Sigmoid colon (tissue), 7 donors: ENCODE results near the gene RPH3AL. TPM values are rescaled to one million over a fixed set of nuclear protein-coding genes. Genes with fewer than 3 reads are reported as not detected.

Source experiments
- DNase-seq: peaks from one replicate; pipeline ENCODE4 v3.0.0-alpha.2; 2019
- H3K27ac ChIP-seq, 4 donors: fragments of 200-600 bp; sonication (generic); one replicate each; pipeline ENCODE4 v1.5.1; 2016 to 2019; ENCODE audit warnings: mild to moderate bottlenecking in 1 of 4
- H3K27me3 ChIP-seq, 3 donors: fragments of 200-600 bp; sonication (generic); one replicate each; pipeline ENCODE4 v1.5.1; 2019; ENCODE audit warnings: mild to moderate bottlenecking in 1 of 3
- H3K36me3 ChIP-seq, 4 donors: fragments of 200-600 bp; sonication (generic); one replicate each; pipeline ENCODE4 v1.5.1; 2016 to 2019
- H3K4me1 ChIP-seq, 4 donors: fragments of 200-600 bp; sonication (generic); one replicate each; pipeline ENCODE4 v1.5.1; 2017 to 2019
- H3K4me3 ChIP-seq, 4 donors: fragments of 200-600 bp; sonication (generic); one replicate each; pipeline ENCODE4 v1.5.1; 2017 to 2019; ENCODE audit warnings: mild to moderate bottlenecking in 2 of 4, moderate library complexity in 1 of 4
- H3K9me3 ChIP-seq, 4 donors: fragments of 200-600 bp in 3 of 4; sonication (generic) in 3 of 4; one replicate each; pipeline versions ENCODE4 v1.5.1 to v1.6.1; 2013 to 2019
- CTCF ChIP-seq, 4 experiments: fragments of 450-650 bp in 3 of 4; fragments of 200-600 bp in 1 of 4; IDR thresholded peaks; one replicate each; pipeline ENCODE4 v1.5.1; 2016 to 2019; ENCODE audit warnings: antibody characterized with exemption in 4 of 4, mild to moderate bottlenecking in 3 of 4, moderate library complexity in 2 of 4
- EP300 ChIP-seq, 4 donors: sonication (generic); formaldehyde crosslinking; IDR thresholded peaks; one replicate each; pipeline ENCODE4 v1.6.1; 2017; ENCODE audit warnings: antibody characterized with exemption in 4 of 4
- POLR2A ChIP-seq, 2 donors: fragments of 450-650 bp; IDR thresholded peaks; one replicate each; pipeline ENCODE4 v1.6.1; 2016; ENCODE audit warnings: antibody characterized with exemption in 2 of 2, mild to moderate bottlenecking in 2 of 2, moderate library complexity in 2 of 2
- POLR2AphosphoS5 ChIP-seq, 4 donors: sonication (generic); formaldehyde crosslinking; IDR thresholded peaks; one replicate each; pipeline ENCODE4 v1.6.1; 2017; ENCODE audit warnings: antibody characterized with exemption in 4 of 4
- WGBS, 2 donors: extraction: QIAGEN DNeasy Blood & Tissue Kit; methylation state at CpG; one replicate each; pipeline ENCODE4 v1.1.7; 2013; 5-methylcytosine and 5-hydroxymethylcytosine counted together
- intact Hi-C: fragments of 100-400 bp; cut with DNase I; formaldehyde crosslinking; loops from one replicate; pipeline ENCODE4 v1.15.1; 2023
- polyA plus RNA-seq, 3 donors: library from polyadenylated mRNA; stranded (reverse); fragments of 200-250 nt; gene quantifications; one replicate each; pipeline ENCODE4 v1.2.3, GENCODE V29; 2013
- total RNA-seq, 4 donors: library from RNA; depleted of rRNA; stranded (reverse); fragments of >200 nt; gene quantifications; one replicate each; pipeline ENCODE4 v1.1.0, GENCODE V29; 2016
- donor health status: healthy with polysubstance abuse.
- donor health status: Bipolar disorder and iron deficiency.
- donor health status: healthy.

The RPH3AL gene
- total and polyA plus RNA-seq, 7 donors = 1.8 to 23.1 (median 12.7) TPM

- no peak overlapping the region for H3K4me3 ChIP-seq
- H3K36me3 ChIP-seq = no peaks in the 10 kb centered on the region
- H3K27ac ChIP-seq = peak overlapping the region in 3 of 4 donors; percentile 65 to 77 (median 76)
- WGBS, 2 donors = 85 to 93% methylated on average over 17 of the region's 17 CpGs
- no peaks in the 10 kb centered on the region for H3K9me3 ChIP-seq
- DNase-seq = peak; percentile 94
- TF ChIP-seq POLR2A (IDR thresholded peaks at IDR 0.05) (no peak), EP300 (IDR thresholded peaks at IDR 0.05) (no peak), POLR2AphosphoS5 (IDR thresholded peaks at IDR 0.05) (peak in 1 of 4 donors; percentile 32), CTCF (IDR thresholded peaks at IDR 0.05) (no peak)
- no peaks in the 10 kb centered on the region for H3K27me3 ChIP-seq
- peaks cover 0 to 38% (median 25%) of the 10 kb centered on the region in 4 donors for H3K4me1 ChIP-seq
- intact Hi-C loops = no loop called here
Measured at GRCh38 chr17:298791-299450, 53.7 kb downstream of the RPH3AL start.

GRCh38 chr17:297758-298157 lies 54.8 kb downstream of the RPH3AL start:
- TF ChIP-seq EP300 (IDR thresholded peaks at IDR 0.05) = no peak
- TF ChIP-seq CTCF (IDR thresholded peaks at IDR 0.05) = no peak
- no peak for TF ChIP-seq POLR2AphosphoS5 (IDR thresholded peaks at IDR 0.05)
- intact Hi-C loops = no loop called here
- Histone ChIP-seq H3K27ac (no peak overlapping the region), H3K36me3 (no peaks in the 10 kb centered on the region), H3K9me3 (no peaks in the 10 kb centered on the region), H3K4me1 (peaks cover 0 to 38% (median 25%) of the 10 kb centered on the region in 4 donors), H3K4me3 (no peak overlapping the region), H3K27me3 (peaks cover 0 to 3% (median 0%) of the 10 kb centered on the region in 3 donors)
- peak; percentile 63 for DNase-seq
- 92 to 94% methylated on average over 10 of the region's 10 CpGs for WGBS, 2 donors

GRCh38 chr17:296906-297690 lies 55.5 kb downstream of the RPH3AL start:
- no peaks in the 10 kb centered on the region for H3K36me3 ChIP-seq
- TF ChIP-seq POLR2A (IDR thresholded peaks at IDR 0.05) (no peak), EP300 (IDR thresholded peaks at IDR 0.05) (no peak), CTCF (IDR thresholded peaks at IDR 0.05) (no peak), POLR2AphosphoS5 (IDR thresholded peaks at IDR 0.05) (no peak)
- no peak overlapping the region for H3K27ac ChIP-seq
- 90 to 94% methylated on average over 23 of the region's 23 CpGs for WGBS, 2 donors
- no peaks in the 10 kb centered on the region for H3K9me3 ChIP-seq
- intact Hi-C loops = no loop called here
- peaks cover 0 to 33% (median 23%) of the 10 kb centered on the region in 4 donors for H3K4me1 ChIP-seq
- peaks cover 0 to 5% (median 0%) of the 10 kb centered on the region in 3 donors for H3K27me3 ChIP-seq
- peak; percentile 52 for DNase-seq
- H3K4me3 ChIP-seq = no peak overlapping the region

GRCh38 chr17:296379-296778 lies 56.2 kb downstream of the RPH3AL start:
- intact Hi-C loops = no loop called here
- DNase-seq = no peak
- 85 to 91% methylated on average over 15 of the region's 15 CpGs for WGBS, 2 donors
- TF ChIP-seq EP300 (IDR thresholded peaks at IDR 0.05) = no peak
- TF ChIP-seq POLR2AphosphoS5 (IDR thresholded peaks at IDR 0.05) = no peak
- no peak for TF ChIP-seq CTCF (IDR thresholded peaks at IDR 0.05)
- no peak for TF ChIP-seq POLR2A (IDR thresholded peaks at IDR 0.05)
- Histone ChIP-seq H3K36me3 (no peaks in the 10 kb centered on the region), H3K4me1 (peaks cover 0 to 25% (median 19%) of the 10 kb centered on the region in 4 donors), H3K9me3 (no peaks in the 10 kb centered on the region), H3K4me3 (no peak overlapping the region), H3K27ac (no peak overlapping the region), H3K27me3 (peaks cover 0 to 5% (median 0%) of the 10 kb centered on the region in 3 donors)
